ENCODE data around the gene GSTO1. TPM values are rescaled to one million over a fixed set of nuclear protein-coding genes. Genes with fewer than 3 reads are reported as not detected.

GSTO1 gene
- total and polyA plus RNA-seq, 11 donors = 194 to 699 (median 224) TPM

DNA sequence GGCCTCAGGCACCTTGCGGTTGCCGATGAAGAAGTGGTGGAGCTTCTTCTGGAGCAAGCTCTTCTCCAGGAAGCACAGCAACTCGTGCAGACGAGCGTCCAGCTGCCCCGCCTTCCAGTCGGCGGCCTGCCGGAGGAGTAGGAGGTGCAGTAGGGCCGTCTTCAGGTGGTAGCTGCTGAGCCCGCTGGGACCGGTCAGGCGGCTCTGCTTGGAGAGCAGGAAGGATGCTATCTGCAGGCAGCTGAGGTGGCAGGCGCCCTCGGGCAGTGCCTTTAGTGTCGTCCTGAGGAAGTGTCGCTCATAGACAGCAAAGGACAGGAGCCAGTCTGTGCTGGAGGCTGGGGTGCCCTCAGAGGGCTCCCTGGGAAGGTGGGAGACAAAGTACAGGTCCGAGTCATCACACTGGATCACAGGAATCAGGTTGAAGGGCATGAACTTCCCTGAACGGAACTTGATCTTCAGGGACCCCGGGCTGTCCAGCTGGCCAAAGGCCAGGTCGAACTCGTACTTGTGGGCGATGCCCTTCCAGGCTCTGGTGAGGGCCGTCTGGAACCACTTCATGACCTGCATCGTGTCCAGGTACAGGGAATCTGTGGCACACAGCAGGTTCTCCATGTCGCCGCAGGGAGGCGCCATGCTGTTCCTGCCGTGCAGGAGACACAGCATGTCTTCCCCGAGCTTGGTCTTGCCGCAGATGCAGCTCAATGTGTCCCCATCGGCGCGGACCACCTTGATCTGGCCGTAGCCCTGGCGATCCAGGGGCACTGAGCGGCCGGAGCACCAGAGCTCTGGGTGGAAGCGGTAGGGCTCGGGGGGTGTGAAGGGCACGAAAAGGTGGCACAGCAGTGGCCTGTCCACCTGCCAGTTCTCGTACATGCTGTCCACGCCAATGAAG is 60.1 kb downstream of the GSTO1 start:
- DNase-seq (no peak), ATAC-seq (no peak)
- peaks cover 7 to 79% (median 39%) of the 10 kb centered on the region in 9 donors for H3K36me3 ChIP-seq
- peaks cover 24 to 94% (median 76%) of the 10 kb centered on the region in 12 donors for H3K4me1 ChIP-seq
- WGBS, 4 donors = 79 to 84% (median 80%) methylated on average over 17 to 43 of the region's 43 CpGs
- no peaks in the 10 kb centered on the region for H3K27me3 ChIP-seq
- peak overlapping the region in 3 of 12 donors; percentile 7 to 18 (median 15) for H3K27ac ChIP-seq
- no peak for TF ChIP-seq POLR2A (IDR thresholded peaks at IDR 0.05)
- TF ChIP-seq, protein P1, sequence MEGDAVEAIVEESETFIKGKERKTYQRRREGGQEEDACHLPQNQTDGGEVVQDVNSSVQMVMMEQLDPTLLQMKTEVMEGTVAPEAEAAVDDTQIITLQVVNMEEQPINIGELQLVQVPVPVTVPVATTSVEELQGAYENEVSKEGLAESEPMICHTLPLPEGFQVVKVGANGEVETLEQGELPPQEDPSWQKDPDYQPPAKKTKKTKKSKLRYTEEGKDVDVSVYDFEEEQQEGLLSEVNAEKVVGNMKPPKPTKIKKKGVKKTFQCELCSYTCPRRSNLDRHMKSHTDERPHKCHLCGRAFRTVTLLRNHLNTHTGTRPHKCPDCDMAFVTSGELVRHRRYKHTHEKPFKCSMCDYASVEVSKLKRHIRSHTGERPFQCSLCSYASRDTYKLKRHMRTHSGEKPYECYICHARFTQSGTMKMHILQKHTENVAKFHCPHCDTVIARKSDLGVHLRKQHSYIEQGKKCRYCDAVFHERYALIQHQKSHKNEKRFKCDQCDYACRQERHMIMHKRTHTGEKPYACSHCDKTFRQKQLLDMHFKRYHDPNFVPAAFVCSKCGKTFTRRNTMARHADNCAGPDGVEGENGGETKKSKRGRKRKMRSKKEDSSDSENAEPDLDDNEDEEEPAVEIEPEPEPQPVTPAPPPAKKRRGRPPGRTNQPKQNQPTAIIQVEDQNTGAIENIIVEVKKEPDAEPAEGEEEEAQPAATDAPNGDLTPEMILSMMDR (IDR thresholded peaks at IDR 0.05) = no peak
- H3K9me3 ChIP-seq = no peaks in the 10 kb centered on the region
- H3K4me3 ChIP-seq = no peak overlapping the region
- intact Hi-C loops (cut with DNase I) = no loop called here

DNA sequence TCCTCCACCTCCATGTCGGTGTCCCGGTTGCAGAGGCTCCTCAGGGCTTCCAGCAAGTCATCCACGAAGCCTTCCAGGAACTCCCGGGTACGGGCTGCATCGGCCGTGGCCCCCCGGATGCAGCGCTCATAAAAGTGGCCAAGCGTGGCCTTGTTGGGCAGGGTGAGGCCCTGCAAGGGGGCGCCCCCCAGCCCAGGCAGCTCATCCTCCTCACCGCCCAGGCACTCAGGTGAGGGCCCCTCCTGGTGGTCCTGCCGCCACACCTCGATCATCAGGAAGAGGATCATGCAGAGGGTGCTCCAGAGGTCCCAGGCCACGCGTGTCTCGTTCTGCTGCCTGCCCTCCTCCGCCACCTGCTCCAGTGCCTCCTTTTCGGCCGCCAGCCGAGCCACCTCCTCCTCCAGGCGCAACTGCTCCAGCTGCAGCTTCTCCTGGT is 60.8 kb downstream of the GSTO1 start:
- DNase-seq (no peak), ATAC-seq (no peak)
- Histone ChIP-seq H3K4me1 (peaks cover 25 to 94% (median 77%) of the 10 kb centered on the region in 12 donors), H3K27ac (no peak overlapping the region), H3K27me3 (no peaks in the 10 kb centered on the region), H3K9me3 (no peaks in the 10 kb centered on the region), H3K4me3 (no peak overlapping the region), H3K36me3 (peaks cover 7 to 73% (median 39%) of the 10 kb centered on the region in 9 donors)
- TF ChIP-seq, protein P1 (IDR thresholded peaks at IDR 0.05) = no peak
- no peak for TF ChIP-seq POLR2A (IDR thresholded peaks at IDR 0.05)
- intact Hi-C loops (cut with DNase I) = no loop called here
- WGBS, 4 donors = 95 to 99% (median 97%) methylated on average over 8 to 22 of the region's 22 CpGs

DNA sequence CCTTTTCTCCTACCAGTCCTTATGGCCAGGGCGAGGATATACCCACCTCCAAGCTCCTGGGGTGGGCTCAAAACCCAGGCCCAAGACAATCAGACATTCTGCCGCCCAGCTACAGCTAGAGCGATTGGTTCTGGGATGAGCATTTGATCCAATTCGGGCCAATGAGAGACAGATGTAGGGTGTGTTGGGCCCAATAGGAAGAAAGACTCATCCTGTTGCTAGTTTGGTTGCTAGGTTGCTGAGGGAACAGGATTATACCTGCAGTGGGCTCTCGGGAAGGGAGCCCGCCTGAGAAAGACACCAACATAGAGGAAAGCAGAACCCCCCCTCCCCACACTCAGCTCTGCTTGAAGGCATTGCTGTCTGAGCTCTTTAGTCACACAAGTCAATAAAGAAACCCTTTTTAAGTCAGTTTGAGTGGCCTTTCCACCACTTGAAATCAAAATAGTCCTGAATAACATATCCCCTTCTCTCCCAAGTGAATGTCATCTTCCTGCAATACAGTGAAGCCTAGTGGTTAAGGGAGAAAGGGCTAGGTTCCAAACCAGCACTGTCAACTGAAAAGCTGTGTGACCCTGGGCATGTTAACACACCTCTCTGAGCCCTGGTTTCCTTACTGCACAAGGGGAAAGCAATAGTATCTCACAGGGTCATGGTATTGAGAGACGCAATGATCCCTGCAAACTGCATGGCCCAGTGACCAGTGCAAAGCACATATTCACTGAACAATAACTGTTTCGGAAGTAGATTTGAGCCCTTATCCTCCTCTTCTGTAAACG is 61.8 kb downstream of the GSTO1 start:
- H3K4me3 ChIP-seq = no peak overlapping the region

More for the DNA sequence above, 61.8 kb downstream of the GSTO1 start:
- Histone ChIP-seq H3K27me3 (no peaks in the 10 kb centered on the region), H3K36me3 (peaks cover 7 to 63% (median 39%) of the 10 kb centered on the region in 9 donors), H3K27ac (peak overlapping the region in 10 of 12 donors; percentile 5 to 100 (median 80)), H3K9me3 (no peaks in the 10 kb centered on the region), H3K4me1 (peaks cover 28 to 94% (median 77%) of the 10 kb centered on the region in 12 donors)
- ATAC-seq (no peak), DNase-seq (no peak)
- TF ChIP-seq, protein P1 (IDR thresholded peaks at IDR 0.05) = no peak
- no peak for TF ChIP-seq POLR2A (IDR thresholded peaks at IDR 0.05)
- 75 to 87% (median 80%) methylated on average over 9 of the region's 9 CpGs for WGBS, 4 donors
- intact Hi-C loops (cut with DNase I) = no loop called here

MicroRNAs encoded within 50 kb of the gene (microRNA counts, 767-probe panel; counts per million panel counts)
- microRNA hsa-miR-609 = 2,640 to 2,672 counts per million in 2 donors

Small RNAs within 50 kb of the gene (microRNA-seq; reads per million reads assigned to microRNA genes)
- gene MIR4482 = 0 to 0.77 (median 0) reads per million in 4 donors
- gene MIR609 = 0 reads per million in 4 donors

Other genes starting within 250 kb of the GSTO1 start
- gene COL17A1, start 169.0 kb upstream of the GSTO1 start, total RNA-seq = 1 to 10 TPM in 2 of 9 donors, under 1 TPM in 2, not detected in 5; 0.28 to 2.2 (median 0.86) TPM
- under 1 TPM in 1 of 2 donors, not detected in 1; 0.37 TPM for gene COL17A1, start 169.0 kb upstream of the GSTO1 start, polyA plus RNA-seq
- 10 to 100 TPM in 1 of 9 donors, 1 to 10 TPM in 8; 5.4 to 10.1 (median 7.6) TPM for gene SFR1, start 132.7 kb upstream of the GSTO1 start, total RNA-seq
- 1 to 10 TPM; 6.7 to 9.5 TPM for gene SFR1, start 132.7 kb upstream of the GSTO1 start, polyA plus RNA-seq
- gene CFAP43, start 22.5 kb upstream of the GSTO1 start, total RNA-seq = under 1 TPM in 3 of 9 donors, not detected in 6; 0.19 to 0.84 (median 0.25) TPM
- gene CFAP43, start 22.5 kb upstream of the GSTO1 start, polyA plus RNA-seq = under 1 TPM; 0.11 TPM
- 1 to 10 TPM in 2 of 9 donors, under 1 TPM in 7; 0.59 to 1.9 (median 0.94) TPM for gene GSTO2, start 14.3 kb downstream of the GSTO1 start, total RNA-seq
- under 1 TPM; 0.46 to 0.61 TPM for gene GSTO2, start 14.3 kb downstream of the GSTO1 start, polyA plus RNA-seq
- gene ITPRIP, start 83.6 kb downstream of the GSTO1 start, total RNA-seq = 10 to 100 TPM; 18.4 to 90.2 (median 27.7) TPM
- gene ITPRIP, start 83.6 kb downstream of the GSTO1 start, polyA plus RNA-seq = 10 to 100 TPM; 19.3 to 70.0 TPM
- 1 to 10 TPM; 1.2 to 4.9 (median 3.2) TPM for gene CFAP58, start 98.9 kb downstream of the GSTO1 start, total RNA-seq
- gene CFAP58, start 98.9 kb downstream of the GSTO1 start, polyA plus RNA-seq = 1 to 10 TPM in 1 of 2 donors, under 1 TPM in 1; 0.62 to 2.2 TPM

Data from heart left ventricle (tissue), 16 donors.